GM19035 (cell line): Measurements from ENCODE around the gene DBP.
"Not testable (repeated sequence)": the region's sequence is repeated elsewhere in the genome, so short reads cannot be mapped to it uniquely, and the experiment has no call there.

Experiments used
- ATAC-seq: cut with Tn5 transposase; IDR thresholded peaks from one replicate; pipeline ENCODE4 v1.9.1; 2021; ENCODE audit not compliant: unreplicated experiment

DBP gene, protein sequence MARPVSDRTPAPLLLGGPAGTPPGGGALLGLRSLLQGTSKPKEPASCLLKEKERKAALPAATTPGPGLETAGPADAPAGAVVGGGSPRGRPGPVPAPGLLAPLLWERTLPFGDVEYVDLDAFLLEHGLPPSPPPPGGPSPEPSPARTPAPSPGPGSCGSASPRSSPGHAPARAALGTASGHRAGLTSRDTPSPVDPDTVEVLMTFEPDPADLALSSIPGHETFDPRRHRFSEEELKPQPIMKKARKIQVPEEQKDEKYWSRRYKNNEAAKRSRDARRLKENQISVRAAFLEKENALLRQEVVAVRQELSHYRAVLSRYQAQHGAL

DNA sequence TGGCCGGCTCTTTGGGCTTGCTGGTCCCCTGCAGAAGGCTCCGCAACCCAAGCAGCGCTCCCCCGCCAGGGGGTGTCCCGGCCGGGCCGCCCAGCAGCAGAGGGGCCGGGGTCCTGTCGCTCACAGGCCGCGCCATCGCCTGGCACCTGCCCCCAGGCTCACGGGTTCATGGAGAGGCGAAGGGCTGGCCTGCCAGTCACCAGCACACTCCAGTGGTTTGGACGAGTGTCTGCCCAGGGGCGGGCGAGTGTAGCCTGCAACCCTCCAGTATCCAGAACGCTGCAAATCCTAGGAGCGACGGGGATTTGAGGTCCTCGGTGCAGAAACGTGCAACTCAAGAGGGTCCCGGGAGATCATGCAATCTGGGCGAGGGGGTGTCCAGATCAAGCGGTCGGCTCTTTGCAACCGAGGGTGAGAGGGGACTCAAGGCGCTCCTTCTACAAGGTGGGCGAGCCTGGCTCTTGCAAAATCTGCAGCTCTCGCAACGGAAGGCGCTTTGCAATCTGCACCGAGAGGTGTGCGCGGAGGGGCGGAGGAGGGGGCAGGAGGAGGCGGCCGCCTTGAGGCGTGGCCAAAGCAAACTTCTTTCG is at the start of gene DBP:
DBP (minus strand) TSS at position 521 of the 590 bp plus-strand sequence; CDS start at position 136, 385 bp downstream.
- ATAC-seq, result no peak

DNA sequence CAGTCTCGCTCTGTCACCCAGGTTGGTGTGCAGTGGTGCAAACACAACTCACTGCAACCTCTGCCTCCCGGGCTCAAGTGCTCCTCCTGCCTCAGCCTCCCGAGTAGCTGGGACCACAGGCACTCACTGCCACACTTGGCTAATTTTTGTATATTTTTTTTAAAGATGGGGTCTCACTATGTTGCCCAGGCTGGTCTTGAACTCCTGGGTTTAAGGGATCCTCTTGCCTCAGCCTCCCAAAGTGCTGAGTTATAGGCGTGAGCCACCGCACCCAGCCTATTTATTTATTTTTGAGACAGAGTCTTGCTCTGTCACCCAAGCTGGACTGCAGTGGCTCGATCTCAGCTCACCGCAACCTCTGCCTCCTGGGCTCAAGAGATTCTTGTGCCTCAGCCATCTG is 49.5 kb upstream of the DBP start:
- not testable (repeated sequence) for ATAC-seq

DNA sequence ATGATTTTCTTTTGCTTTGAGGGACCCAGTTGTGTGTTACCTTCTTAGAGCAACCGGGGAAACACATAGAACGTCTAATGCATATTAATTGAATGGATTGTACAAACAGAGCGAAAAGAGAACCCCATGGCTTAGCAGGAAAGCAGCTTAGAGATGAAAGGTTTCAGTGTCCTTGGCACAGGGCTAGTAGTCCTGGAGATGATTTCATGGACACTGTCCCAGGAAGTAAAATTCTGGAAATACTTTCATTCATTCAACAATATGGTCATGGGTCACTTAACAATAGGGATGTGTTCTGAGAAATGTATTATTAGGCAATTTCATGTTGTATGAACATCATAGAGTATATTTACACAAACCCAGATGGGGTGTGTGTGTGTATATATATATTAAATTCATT is 48.9 kb upstream of the DBP start:
- no peak for ATAC-seq

DNA sequence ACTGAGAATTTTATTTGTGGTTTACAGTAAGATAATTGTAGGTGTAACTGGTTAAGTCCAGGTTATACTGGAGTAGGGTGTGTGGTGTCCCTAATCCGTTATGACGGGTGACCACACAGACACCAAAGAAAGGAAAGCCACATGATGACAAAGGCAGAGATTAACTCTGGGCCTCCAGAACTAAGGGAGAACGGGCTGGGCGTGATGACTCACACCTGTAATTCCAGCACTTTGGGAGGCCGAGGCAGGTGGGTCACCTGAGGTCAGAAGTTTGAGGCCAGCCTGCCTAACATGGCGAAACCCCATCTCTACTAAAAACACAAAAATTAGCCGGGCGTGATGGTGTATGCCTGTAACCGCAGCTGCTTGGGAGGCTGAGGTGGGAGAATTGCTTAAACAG is 48.4 kb upstream of the DBP start:
- ATAC-seq, result no peak

DNA sequence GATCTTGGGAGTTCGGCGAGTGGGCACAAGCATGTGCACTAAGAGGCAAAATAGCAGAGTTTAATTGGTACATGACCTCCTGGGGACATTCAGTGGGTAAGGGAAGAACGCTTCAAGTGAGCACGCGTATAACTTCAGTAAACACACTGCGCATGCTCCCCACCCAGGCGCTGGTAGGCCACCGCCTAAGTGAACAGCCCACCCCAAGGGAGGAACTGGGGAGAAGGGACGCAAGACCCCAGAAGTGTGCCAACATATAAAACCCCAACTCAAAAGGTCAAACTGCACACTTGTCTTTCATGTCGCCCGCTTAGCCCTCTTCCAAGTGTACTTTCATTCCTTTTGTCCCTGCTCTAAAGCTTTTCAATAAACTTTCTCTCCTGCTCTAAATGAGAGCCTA is 46.2 kb upstream of the DBP start:
- no peak for ATAC-seq

DNA sequence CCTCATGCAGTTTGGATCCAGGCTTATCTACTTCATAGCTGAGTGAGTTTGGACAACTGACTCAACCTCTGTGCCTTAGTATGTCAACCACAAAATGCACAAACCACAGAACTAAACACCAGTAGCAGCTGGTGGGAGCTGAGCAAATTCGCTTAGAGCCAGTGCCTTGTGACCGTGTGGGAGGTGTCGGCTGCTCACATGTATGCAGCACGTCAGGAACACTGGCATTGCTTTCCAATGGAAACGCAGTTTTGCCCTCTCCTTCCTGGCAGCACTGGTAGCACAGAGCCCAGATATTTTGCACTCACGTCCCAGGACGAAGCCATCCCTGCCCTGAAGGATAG is 43.9 kb upstream of the DBP start:
- no peak for ATAC-seq

DNA sequence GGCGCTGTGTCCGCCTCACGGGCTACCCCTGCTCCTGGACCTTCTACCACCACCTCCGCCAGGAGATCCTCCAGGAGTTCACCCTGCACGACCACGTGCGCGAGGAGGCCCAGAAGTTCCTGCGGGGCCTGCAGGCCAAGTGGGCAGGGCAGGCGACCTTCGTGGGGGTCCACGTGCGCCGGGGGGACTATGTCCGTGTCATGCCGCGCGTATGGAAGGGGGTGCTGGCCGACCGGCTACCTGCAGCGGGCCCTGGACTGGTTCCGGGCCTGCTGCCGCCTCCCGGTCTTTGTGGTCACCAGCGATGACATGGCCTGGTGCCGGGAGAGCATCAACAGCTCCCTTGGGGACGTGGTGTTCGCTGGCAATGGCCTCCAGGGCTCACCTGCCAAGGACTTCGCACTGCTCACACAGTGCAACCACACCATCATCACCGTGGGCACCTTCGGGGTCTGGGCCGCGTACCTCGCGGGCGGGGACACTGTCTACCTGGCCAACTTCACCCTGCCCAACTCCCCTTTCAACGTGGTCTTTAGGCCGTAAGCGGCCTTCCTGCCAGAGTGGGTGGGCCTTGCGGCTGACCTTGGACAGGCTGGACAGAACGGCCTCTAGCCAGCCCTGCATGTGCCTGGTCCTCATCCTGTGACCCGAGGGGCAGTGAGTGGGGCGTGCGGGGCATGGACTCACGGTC is 43.4 kb upstream of the DBP start:
- no peak for ATAC-seq

DNA sequence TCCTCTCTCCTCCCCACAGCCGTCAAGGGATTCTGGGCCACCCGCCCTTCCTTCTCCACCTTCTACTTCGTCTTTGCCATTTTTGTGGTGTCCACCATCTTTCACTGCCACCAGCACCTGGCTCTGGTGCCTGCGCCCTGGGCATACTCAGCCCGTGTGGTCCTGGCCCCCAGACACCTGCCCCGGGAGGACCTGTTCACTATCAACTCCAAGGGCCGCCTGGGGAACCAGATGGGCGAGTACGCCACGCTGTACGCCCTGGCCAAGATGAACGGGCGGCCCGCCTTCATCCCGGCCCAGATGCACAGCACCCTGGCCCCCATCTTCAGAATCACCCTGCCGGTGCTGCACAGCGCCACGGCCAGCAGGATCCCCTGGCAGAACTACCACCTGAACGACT is 42.8 kb upstream of the DBP start:
- ATAC-seq, result not testable (repeated sequence)

DNA sequence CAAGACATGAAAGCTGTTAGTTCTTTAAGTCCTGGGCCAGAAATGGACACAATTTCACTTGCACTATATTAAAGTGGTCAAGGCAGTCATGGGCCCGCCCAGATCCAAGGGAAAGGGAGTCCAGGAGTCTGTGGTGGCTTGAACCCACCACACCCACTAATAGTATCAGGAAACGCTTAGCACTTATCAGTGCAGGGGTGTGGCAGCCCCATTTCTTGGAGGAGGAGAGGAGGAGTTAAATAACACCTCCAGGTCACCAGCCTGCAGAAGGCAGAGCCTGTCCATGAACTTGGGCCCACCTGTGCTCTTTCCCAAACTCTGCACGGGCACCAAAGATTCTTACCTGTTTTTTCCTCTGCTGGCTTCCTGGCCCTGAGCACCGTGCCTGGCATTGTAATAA is 41.0 kb upstream of the DBP start:
- ATAC-seq, result no peak

DNA sequence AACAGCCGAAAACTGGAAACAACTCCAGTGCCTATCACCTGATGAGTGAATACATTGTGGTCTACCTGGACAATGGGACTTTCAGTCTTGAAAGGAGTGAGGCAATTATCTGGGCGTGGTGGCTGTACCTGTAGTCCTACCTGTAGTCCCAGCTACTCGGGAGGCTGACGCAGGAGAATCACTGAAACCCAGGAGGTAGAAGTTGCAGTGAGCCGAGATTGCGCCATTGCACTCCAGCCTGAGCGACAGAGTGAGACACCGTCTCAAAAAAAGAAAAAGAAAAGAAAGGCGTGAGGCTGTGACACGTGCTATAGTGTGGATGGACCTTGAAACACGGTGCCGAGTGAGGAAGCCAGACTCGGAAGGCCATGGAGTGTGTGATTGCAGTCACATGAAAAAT is 39.7 kb upstream of the DBP start:
- ATAC-seq, result no peak

DNA sequence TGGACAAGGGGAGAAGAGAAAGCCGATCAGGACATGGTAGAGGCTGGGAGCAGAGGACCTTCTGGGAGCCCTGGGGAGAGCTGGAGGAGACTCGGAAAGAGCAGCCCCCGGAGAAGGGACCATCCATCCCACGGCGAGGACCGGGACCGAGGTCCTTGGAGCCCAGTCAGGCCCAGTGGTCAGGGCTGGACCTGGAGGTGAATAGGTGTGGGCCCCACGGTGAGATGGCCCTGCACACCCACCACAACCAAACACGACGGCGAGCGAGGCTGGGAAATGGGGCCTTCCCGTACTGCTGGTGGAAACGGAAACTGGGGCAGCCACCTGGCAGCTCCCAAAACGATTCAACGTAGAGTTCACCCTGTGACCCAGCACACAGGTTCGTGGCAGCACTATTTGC is 39.3 kb upstream of the DBP start:
- ATAC-seq, result no peak

DNA sequence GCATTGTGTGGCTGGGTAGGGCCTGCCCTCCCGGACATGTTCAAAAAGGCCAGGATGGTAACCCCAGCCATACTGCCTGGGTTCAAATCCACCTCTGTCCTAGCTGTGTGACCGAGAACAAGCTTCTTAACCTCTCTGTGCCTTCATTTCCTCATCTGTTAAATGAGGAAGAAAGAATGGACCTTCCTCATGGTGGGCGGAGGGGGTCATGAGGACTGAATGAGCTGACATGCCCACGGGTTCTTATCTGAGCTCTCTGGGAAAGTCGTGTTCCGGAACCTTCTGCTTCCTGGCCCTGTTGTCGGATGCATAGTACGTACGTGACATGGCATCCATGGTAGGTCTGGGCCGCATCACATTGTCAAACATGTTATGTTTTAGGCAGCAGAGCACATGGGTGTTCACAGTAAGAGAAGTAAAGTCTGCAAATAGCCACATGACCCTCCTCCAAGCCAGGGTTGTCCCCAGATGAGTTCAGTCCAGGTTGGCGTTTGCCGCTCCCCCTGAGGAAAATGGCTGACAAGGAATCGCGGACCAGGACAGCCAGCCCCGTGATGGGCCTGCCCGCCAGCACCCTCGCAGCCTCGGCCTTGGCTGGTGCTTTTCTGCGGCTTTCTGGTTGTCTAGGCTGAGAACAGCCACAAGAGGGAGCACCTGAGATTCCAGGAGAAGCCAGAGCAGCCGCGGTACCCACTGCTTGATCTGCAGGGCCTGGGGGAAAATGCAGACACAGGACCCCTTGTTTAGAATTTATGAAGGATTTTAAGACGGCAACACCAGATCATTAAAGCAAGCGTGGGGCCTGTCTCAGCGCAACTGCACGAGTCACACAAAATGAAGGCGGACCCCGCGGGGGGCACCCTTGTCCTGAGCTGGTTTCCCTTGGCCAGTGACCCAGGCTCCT is 38.0 kb upstream of the DBP start:
- ATAC-seq, result no peak

DNA sequence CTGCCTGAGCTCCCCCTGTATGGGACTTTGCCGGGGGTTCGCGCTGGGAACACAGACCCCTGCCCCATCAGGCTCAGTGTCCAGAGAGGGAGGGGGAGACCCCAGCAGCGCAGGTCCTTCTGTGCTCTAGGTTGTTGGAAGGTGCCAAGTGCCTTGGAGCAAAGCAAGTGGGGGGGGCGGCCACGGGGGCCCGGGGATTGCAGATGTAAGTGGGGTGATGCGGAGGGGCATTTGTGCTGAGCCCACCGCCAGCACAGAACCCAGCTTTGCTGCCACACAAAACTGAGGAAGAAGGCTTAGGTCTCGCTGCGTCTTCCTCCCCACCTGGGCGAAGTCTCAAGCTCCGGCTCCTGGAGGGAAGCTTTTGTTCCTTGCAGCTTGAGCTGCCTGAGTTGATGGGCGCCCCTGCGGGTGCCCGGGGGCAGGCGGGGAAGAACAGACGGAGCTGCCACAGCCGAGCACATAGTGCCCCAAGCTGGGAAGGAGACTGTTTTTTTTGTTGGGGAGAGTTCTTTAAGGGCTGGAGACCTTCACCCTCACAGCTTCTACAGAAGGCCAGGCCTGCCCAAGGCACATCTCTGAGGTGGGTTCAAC is 37.1 kb upstream of the DBP start:
- no peak for ATAC-seq

DNA sequence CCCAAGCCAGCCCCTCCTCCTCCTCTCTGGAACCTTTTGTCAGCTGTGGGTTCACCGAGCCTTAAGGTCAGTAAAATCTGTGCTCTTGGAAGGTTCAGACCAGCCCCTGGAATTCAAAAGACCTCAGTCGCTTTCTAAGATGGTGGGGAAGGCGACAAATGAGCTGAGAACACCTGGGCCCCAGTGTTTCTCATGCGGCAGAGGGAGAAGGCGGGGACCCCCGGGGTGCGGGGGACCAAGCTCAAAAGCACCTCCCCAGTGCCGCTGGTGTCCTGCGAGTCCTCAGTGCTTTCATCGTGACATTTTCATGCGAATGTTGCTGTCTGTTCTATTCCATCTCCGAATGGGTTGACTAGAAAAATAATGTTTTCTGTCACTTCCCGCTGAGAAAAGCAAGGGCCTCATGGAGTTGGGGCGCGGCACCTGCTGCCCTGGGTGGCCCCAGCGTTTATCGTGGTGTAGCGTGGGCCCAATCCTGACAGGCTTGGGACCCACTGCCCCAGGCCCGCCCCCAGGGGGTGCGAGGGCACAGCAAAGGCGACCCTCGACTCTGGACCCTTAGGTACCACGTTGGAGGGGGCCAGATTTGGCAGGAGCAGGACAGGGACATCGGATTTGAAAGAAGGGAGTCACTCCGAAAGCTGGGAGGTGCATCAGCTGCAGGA is 36.4 kb upstream of the DBP start:
- no peak for ATAC-seq

DNA sequence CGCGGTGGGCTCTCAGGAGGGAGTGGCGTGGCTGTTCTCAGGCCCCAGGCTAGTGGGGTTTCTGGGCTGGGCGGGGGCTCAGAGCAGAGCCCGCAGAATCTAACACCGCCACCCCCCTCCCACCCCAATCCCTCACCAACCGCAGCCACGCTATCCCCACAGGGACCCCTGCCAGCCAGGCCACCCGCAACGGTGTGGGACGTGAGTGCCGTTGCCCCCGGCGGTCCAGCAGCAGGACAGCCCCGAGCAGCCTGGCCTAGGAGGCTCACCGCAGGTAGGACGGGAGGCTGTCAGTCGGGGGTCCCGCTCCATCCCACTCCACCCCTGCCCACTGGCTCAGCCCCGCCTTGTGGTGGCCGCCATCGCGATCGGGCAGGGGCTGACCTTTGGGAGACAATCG is 35.8 kb upstream of the DBP start, which contains the start of gene NTN5:
NTN5 (minus strand) TSS at position 24 of the 400 bp plus-strand sequence. CDS start 2,031 bp downstream, outside the sequence.
- ATAC-seq, result no peak

DNA sequence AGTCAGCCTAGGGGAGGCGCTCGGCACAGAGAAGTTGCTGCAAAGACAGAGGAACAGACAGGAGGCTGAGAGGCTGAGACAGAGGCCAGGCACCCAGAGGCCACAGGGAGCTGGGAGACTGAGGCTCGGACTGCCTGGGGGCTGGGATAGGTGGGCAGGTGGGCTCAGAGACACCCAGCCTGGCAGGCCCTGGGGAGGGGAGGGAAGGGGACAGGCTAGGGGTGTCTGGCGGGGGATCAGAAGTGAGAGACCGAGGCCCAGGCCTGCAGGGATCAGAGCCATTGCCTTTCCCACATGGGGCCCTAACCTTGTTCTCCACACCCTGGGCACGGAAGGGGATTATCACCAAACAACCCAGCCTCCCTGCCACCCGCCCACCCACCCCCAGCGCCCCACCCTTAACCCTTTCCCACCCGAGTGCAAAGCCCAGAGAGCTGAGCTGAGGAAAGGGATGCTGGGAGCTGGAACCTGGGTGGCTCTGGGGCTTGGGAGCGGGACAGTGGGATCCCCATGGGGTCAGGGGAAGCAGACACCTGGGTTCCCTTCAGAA is 34.3 kb upstream of the DBP start:
- ATAC-seq, result no peak

DNA sequence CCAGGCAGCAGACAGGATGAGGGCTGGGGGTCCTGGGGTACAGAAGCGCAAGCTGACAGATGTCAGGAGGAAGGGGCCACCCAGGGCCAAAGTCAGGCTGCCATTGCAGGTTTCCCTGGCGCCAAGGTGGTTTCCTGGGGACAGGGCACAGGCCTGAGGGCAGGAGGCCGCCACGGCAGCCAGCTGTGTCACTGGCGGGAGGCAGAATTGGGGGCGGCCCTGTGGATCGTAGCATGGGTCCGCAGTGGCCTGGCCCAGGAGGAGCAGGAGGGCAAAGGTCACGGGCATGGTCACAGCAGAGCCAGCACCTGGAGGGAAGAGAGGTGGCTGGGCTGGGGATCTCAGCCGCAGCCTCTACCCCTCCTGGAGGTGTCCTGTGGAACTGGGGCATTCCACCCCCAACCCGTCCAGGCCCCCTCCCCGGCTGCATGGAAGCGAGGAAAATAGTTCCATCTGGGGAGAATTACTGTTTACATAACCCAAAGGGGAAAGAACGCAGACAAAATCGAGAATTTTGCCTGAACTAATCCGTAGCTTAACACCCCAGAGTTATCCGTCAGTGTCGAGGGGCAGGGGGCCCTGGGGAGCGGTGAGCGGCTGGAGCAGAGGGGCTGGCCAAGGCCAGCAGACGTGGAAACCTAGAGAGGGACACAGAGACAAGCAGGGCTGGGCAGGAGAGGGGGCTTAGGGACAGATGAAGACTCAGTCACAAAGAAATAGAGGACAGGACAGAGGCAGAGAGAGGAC is 33.7 kb upstream of the DBP start:
- no peak for ATAC-seq

DNA sequence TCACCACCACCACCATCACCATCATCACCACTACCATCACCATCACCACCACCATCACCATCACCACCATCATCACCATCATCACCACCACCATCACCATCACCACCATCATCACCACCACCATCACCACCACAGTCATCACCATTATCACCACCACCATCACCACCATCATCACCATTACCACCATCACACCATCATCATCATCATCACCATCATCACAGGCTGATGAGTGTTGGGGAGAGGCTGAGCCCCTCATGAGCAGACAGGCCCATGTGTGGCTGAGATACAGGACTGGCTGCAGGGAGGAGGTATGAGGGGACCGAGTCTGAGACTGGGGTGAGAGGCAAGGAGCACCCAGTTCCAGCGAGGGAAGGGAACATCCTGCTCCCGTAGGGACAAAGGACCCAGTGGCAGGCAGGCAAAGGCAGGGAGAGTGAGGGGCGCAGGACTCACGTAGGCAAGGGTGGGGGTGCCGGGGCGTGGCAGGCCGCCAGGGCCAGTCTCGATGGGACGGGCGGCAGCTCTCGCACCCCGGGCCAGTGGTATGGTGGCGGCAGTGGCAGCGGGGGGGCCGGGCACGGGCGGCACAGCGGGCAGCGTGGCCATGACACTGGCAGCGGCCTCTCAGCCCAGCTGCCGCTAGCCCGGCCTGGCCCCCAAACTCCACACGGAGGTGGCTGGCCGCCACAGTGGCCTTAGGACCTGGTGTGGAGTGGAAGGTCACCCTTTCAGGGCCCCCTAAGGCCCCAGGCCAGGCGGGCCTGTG is 32.9 kb upstream of the DBP start:
- ATAC-seq, result no peak

DNA sequence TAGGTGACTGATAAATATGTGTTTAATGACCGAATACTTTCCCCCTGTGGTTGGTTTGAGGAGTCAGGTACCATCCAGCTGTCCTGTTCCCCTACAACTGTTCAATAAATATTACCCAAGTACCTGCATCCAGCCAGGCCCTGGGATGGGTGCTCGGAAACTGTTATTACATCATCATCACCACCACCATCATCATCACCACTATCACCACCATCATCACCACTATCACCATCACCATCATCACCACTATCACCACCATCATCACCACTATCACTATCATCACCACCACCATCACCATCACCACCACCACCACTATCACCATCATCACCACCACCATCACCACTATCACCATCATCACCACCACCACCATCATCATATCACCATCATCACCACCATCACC is 31.6 kb upstream of the DBP start:
- ATAC-seq, result no peak
